Endothelial cell of coronary artery (primary cell): ENCODE measurements around the gene GTF3C4. TPM values are rescaled to one million over a fixed set of nuclear protein-coding genes. Genes with fewer than 3 reads are reported as not detected.

Source experiments
- total RNA-seq: library from RNA; depleted of rRNA; stranded (reverse); fragments of >200 nt; gene quantifications from 2 replicates; pipeline ENCODE4 v1.2.3, GENCODE V29; 2014

The GTF3C4 gene, protein sequence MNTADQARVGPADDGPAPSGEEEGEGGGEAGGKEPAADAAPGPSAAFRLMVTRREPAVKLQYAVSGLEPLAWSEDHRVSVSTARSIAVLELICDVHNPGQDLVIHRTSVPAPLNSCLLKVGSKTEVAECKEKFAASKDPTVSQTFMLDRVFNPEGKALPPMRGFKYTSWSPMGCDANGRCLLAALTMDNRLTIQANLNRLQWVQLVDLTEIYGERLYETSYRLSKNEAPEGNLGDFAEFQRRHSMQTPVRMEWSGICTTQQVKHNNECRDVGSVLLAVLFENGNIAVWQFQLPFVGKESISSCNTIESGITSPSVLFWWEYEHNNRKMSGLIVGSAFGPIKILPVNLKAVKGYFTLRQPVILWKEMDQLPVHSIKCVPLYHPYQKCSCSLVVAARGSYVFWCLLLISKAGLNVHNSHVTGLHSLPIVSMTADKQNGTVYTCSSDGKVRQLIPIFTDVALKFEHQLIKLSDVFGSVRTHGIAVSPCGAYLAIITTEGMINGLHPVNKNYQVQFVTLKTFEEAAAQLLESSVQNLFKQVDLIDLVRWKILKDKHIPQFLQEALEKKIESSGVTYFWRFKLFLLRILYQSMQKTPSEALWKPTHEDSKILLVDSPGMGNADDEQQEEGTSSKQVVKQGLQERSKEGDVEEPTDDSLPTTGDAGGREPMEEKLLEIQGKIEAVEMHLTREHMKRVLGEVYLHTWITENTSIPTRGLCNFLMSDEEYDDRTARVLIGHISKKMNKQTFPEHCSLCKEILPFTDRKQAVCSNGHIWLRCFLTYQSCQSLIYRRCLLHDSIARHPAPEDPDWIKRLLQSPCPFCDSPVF
- total RNA-seq, result 14.3 and 15.0 TPM in 2 replicates

DNA sequence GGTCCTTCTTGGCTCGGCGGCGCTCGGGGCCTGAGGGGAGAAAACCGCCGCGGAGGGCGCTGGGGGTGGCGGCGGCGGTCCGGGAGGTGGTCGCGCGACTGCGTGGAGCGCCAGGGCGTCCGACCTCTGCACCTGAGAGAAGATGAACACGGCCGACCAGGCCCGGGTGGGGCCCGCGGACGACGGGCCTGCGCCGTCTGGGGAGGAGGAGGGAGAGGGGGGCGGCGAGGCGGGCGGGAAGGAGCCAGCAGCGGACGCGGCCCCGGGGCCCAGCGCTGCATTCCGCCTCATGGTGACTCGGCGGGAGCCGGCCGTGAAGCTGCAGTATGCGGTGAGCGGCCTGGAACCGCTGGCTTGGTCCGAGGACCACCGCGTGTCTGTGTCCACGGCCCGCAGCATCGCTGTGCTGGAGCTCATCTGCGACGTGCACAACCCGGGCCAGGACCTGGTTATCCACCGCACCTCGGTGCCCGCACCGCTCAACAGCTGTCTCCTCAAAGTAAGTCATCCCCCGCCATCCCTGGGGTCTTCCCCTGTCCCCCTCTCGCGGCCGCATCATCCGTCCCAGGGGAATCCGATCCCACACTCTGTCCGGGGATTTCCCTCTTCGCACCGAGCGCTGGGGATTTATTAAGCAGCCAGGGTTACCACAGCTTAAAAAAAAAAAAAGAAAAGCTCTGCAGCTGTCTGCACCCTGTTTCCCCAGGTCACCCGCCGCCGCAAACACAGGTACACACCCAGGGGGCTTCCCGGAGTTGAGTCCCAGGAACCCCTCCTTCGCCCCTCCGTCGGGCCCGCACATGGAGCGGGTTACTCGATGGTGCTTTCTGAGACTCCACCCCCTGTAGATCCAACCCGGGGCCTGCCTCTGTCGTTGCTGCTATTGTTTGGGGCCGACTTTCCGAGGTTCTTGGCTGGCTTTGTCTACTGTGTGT lies at the start of gene GTF3C4:
Gene GTF3C4, plus strand, starts transcription at position 8 of the 935 bp plus-strand sequence. Its CDS starts 135 bp downstream, at position 143.

DNA sequence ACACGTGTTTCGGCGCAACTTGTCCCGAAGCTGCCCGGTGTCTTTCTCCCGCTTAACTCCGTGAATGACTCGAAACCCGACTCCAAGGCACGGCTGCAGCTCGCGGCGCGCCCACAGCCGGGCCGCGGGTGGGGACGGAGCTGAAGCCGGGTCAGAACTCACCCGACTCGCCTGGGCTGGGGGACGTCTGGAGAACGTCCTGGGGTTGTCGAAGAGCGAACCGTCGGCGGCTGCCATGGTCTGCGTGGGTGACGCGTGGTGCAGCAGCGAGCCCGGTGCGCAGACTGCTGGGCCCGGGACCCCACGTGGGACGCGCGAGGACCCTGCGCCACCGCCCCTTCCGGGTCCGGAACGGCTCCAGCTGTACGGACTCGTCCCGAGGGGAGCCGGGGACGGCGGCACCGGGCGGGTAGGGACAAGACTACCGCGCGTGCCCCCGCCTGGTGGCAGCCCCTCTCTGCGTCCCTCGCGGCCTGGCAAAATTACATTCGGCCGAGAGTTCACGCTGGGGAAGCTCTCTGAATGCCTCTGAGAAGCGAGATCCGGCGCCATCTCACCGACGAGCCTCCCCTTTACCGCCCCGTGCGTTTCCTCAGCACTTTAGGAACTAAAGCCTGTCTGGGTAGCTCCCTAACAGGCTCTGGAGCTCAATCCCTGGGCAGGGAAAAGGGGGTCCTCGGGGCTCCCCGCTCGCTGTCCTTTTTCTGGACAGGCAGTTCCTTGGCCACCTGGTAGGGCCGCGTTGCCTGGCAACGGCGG lies 387 bp upstream of the GTF3C4 start, which contains the start of gene DDX31:
Gene DDX31, minus strand, starts transcription at position 286 of the 759 bp plus-strand sequence. Its CDS starts 49 bp downstream, at position 237.

Other genes with a start within 250 kb of the GTF3C4 start
- not detected in 2 replicates for gene BARHL1, start 87.9 kb upstream of the GTF3C4 start, total RNA-seq
- 11.7 and 13.2 TPM in 2 replicates for gene DDX31, start 481 bp upstream of the GTF3C4 start, total RNA-seq
- gene AK8, start 207.8 kb downstream of the GTF3C4 start, total RNA-seq, result 0.09 TPM in 2 replicates
- 1.3 and 1.4 TPM in 2 replicates for gene SPACA9, start 208.4 kb downstream of the GTF3C4 start, total RNA-seq